NCI-H146 treated with DMSO at 0.1 percent for 48 hours (cell line): Measurements from ENCODE around the gene SLC25A29.
"Not testable (repeated sequence)": the region's sequence is repeated elsewhere in the genome, so short reads cannot be mapped to it uniquely, and the experiment has no call there.

Experiments
- DNase-seq: peaks from one replicate; lab custom pipeline; 2025; ENCODE audit not compliant: unreplicated experiment; lab: John Stamatoyannopoulos, UW

Gene SLC25A29

GRCh38 chr14:100312877-100313400 is 6.7 kb upstream of the SLC25A29 start:
- no peak for DNase-seq

DNA sequence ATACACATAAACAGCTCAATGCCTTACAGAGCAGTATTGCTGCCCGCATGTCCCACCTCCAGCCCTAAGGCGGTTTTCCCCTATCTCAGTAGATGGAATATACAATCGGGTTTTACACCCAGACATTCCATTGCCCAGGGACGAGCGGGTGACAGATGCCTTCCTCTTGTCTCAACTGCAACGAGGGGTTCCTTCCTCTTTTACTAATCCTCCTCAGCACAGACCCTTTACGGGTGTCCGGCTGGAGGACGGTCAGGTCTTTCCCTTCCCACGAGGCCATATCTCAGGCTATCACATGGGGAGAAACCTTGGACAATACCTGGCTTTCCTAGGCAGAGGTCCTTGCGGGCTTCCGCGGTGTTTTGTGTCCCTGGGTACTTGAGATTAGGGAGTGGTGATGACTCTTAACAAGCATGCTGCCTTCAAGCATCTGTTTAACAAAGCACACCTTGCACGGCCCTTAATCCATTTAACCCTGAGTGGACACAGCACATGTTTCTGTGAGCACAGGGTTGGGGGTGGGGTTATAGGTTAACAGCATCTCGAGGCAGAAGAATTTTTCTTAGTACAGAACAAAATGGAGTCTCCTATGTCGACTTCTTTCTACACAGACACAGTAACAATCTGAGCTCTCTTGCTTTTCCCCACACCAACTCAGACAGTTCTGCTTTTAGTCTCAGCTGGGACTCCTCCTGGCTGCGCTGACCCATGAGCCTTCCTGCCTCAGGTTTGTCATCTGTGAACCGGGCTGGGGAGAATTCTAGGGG is 6.0 kb upstream of the SLC25A29 start:
- not testable (repeated sequence) for DNase-seq

GRCh38 chr14:100309028-100309737 is 2.9 kb upstream of the SLC25A29 start:
- no peak for DNase-seq

DNA sequence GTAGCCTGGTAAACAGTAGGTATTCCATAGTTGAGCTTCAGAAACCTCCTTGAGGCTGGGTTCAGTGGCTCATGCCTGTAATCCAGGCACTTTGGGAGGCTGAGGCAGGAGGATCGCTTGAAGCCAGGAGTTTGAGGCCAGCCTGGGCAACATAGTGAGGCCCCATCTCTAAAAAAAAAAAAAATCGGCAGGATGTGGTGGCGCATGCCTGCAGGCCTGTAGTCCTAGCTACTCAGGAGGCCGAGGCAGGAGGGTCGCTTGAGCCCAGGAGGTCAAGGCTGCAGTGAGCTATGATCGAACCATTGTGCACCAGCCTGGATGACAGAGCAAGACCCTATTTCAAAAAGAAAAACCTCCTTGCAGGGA is 2.2 kb upstream of the SLC25A29 start:
- DNase-seq, result not testable (repeated sequence)

GRCh38 chr14:100307766-100308426 is 1.7 kb upstream of the SLC25A29 start:
- DNase-seq, result no peak

DNA sequence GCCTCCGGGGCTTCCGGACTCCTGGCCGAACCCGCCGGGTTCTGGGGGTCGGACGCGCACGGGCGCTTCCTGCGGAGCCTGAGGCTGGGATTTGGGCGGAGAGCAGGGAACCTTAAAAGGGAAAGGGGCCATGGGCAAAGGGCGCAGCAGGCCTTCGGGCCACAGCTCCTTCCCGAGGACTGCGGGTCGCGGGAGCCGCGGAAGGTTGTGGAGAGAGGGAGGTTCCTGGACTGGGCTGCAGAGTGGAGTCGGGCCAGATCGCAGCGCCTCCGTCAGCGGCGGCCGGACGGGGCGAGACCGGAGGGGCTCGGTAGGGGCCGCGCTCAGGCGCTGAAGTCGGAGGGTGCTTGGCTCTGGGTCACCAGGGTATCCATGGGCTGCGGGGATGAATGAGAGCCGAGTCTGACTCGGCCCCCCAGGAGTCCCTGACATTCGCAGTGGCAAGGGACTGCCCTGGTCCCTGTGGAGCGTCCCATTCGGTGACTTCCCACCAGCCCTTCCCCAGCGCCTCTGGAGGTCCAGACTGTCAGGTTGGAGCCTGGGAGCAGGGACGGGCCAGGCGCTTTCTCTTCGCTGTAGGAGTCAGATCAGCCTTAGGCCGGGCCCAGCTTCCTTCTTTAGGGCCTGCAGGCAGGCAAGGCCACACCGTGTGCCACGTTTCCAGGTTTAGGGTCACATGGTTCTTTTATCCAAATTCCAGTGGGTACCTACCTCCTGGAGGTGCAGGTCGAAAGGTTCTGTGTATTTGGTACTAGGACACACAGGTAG is 938 bp upstream of the SLC25A29 start:
- no peak for DNase-seq

- DNase-seq, result no peak
These were observed 732 bp downstream of the SLC25A29 start for GRCh38 chr14:100305324-100306100.

DNA sequence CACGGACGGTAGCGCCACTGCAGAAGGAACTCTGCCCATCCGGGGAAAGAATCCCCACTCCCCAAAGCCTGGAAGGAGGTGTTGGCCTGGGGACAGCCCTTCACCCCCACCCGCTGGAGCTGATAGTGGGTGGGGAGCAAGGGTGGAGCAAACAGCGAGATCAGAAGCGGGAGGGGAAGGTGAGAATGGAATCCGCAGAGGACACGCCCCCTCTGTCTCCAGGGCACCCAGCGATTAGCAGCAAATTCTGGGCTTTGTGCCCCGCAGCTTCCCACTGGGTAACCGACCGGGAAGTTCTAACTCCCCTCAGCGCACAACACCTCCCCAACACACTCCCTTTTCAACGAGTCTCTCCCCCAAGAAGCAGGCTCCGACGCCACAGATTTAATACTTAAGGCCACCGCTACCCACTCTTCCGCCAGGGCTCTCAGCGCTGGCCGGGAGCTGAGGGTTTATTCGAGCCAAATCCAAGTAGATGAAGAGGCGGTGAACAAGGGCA is 1.4 kb downstream of the SLC25A29 start:
- DNase-seq, result peak; percentile 47

DNA sequence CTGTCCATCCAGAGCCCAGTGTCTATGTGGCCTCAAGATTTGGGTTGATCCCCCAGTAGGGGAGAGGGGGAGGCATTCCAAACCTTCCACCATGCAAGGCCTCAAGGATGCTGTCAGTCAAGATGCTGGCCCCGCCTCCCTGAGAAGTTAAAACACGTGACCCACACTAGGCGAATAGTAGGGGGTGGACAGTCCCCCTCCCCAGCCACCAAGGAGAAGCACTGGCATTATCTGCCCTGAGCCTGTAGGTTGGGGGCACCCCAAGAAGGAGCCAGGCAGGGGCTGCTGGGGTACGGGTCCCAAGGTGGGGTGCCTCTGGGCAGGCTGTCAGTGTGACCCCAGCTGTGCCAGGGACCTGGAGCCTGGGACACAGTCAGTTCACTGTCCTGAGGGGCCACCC is 2.3 kb downstream of the SLC25A29 start:
- no peak for DNase-seq

- no peak for DNase-seq
These were observed 3.1 kb downstream of the SLC25A29 start for GRCh38 chr14:100303179-100303578.

GRCh38 chr14:100302616-100303015 is 3.6 kb downstream of the SLC25A29 start:
- DNase-seq, result no peak

DNA sequence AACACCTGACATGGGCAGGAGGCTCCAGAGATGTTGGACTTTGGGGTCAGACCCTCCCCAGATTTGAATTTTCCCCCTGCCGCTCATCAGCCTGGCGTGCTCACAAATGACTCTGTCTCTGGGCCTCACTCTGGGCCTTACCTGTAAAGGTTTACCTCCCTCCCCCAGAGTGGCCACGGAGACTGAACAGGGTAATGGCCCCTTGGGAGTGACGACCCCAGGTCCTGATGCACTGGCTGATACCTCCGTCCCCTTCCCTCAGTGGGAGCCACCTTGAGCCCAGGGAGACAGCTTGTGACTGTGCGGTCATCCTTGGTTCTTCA is 7.0 kb downstream of the SLC25A29 start:
- no peak for DNase-seq

- DNase-seq, result no peak
These were observed 7.5 kb downstream of the SLC25A29 start for GRCh38 chr14:100298551-100299237.

DNA sequence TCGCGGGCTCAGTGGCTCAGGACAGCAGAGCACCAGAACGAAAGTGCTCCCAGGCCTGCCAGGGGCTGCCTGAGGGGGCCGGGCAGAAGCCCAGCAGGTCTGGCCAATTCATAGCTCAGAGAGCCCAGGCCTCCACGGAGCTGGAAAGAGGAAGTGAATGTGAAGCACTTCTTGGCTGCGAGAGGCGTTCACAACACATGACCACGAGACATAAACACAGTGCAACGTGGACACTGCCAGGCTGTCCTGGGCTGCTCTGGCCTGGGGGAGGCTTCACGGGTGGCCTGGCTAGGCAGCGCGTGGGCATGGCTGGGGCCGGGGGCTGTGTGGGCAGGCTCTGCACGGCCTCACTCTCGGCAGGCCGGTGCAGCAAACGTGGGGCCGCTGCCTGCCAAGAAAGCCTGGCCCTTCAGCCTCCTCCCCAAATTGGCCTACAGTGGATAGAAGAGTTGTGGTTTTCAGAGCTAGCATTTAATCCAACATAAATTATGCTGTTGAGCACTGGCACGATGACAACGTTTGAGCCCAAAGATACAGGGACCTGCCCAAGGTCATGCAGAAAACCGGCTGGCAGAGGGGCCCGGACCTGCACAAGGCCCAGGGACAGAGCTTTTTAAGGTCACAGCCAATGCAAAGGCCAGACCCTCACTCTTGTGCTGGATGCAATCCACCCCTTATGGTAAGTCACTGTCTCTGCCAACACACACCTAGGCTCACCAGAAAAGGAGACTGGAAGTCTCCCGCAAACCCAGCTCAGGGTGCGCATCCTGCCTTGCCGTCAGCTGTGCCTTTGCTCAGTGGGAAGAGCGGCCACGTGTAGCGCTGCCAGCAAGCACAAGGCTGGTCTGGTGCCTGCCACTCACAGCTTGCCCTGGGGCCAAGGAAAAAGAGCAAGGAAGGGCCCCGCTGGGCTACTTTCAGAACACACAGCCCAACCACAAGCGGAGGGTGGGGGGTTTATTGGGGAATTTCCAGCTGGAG is 8.6 kb downstream of the SLC25A29 start:
- DNase-seq, result no peak

DNA sequence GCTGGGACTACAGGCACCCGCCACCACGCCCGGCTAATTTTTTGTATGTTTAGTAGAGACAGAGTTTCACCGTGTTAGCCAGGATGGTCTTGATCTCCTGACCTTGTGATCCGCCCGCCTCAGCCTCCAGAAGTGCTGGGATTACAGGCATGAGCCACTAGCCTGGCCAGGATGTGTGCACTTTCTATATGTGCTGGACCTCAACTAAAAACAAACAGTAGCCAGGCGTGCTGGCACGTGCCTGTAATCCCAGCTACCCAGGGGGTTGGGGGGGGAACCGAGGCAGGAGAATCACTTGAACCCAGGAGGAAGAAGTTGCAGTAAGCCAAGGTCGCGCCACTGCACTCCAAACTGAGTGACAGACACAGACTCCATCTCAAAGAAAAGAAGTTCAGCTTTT is 9.5 kb downstream of the SLC25A29 start:
- not testable (repeated sequence) for DNase-seq

GRCh38 chr14:100296106-100296651 is 10.1 kb downstream of the SLC25A29 start:
- DNase-seq, result no peak

- DNase-seq, result no peak
These were observed 10.7 kb downstream of the SLC25A29 start for GRCh38 chr14:100295376-100296105.

DNA sequence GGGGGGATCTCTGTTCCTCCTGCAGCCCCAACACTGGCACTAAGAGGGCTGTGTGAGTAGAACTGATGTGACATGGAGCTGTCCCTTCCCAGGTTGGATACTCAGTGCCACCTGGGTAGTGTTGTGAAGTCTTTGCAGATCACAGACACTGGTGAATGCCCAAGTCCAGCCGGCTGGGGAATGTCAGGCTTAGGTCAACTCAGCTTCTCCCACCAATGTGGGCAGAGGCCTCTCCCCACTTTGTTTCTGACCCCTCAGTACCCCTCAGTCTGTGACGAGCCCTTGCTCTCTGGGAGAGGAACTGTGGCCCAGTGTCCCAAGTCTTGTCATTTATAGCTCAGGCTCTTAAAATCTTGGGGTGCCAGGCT is 11.3 kb downstream of the SLC25A29 start:
- DNase-seq, result no peak
